Spleen (tissue), 11 donors: Measurements from ENCODE around the gene VEGFC. TPM values are rescaled to one million over a fixed set of nuclear protein-coding genes. Genes with fewer than 3 reads are reported as not detected.

Source experiments
- DNase-seq: peaks from one replicate; pipeline ENCODE4 v3.0.0-alpha.2; 2020
- H3K27ac ChIP-seq, 8 donors: fragments of 200-600 bp; sonication (generic) in 7 of 8; 1 replicate in 4 of 8; 2 replicates in 4 of 8; pipeline versions ENCODE4 v1.5.0 to v1.8.0; 2016 to 2021; ENCODE audit warnings: inconsistent platforms in 4 of 8, mild to moderate bottlenecking in 4 of 8, moderate library complexity in 1 of 8
- H3K27me3 ChIP-seq, 7 donors: fragments of 200-600 bp; sonication (generic) in 6 of 7; replicated peaks in 1 of 7; 1 replicate in 4 of 7; 2 replicates in 3 of 7; pipeline versions ENCODE4 v1.5.0 to v1.8.0; 2016 to 2021; ENCODE audit warnings: inconsistent platforms in 3 of 7, mild to moderate bottlenecking in 1 of 7
- H3K36me3 ChIP-seq, 6 donors: fragments of 200-600 bp; sonication (generic) in 5 of 6; 1 replicate in 4 of 6; 2 replicates in 2 of 6; pipeline versions ENCODE4 v1.5.0 to v1.8.0; 2016 to 2021; ENCODE audit warnings: inconsistent platforms in 2 of 6
- H3K4me1 ChIP-seq, 6 donors: fragments of 200-600 bp; sonication (generic) in 5 of 6; 1 replicate in 3 of 6; 2 replicates in 3 of 6; pipeline versions ENCODE4 v1.5.0 to v1.8.0; 2016 to 2021; ENCODE audit warnings: inconsistent platforms in 3 of 6
- H3K4me3 ChIP-seq, 8 donors: fragments of 200-600 bp; sonication (generic) in 7 of 8; 1 replicate in 4 of 8; 2 replicates in 4 of 8; pipeline versions ENCODE4 v1.5.0 to v1.8.0; 2016 to 2021; ENCODE audit warnings: inconsistent platforms in 4 of 8, mild to moderate bottlenecking in 4 of 8, moderate library complexity in 2 of 8
- H3K9me3 ChIP-seq, 8 donors: fragments of 200-600 bp; sonication (generic) in 7 of 8; 1 replicate in 4 of 8; 2 replicates in 4 of 8; pipeline versions ENCODE4 v1.5.0 to v1.8.0; 2016 to 2021; ENCODE audit warnings: inconsistent platforms in 4 of 8
- CTCF ChIP-seq, 11 experiments: fragments of 200-600 bp in 7 of 11; fragments of 450-650 bp in 4 of 11; sonication (generic) in 4 of 11; IDR thresholded peaks in 8 of 11; conservative IDR thresholded peaks in 3 of 11; 1 replicate in 7 of 11; 2 replicates in 4 of 11; pipeline versions ENCODE4 v1.4.0 to v1.8.0; 2016 to 2021; ENCODE audit warnings: antibody characterized with exemption in 11 of 11, inconsistent platforms in 4 of 11, mild to moderate bottlenecking in 1 of 11
- POLR2A ChIP-seq, 3 donors: fragments of 450-650 bp; IDR thresholded peaks; one replicate each; pipeline ENCODE4 v1.5.1; 2017; ENCODE audit warnings: antibody characterized with exemption in 3 of 3, mild to moderate bottlenecking in 1 of 3
- POLR2AphosphoS5 ChIP-seq, 3 donors: sonication (generic); formaldehyde crosslinking; IDR thresholded peaks; one replicate each; pipeline ENCODE4 v1.5.1; 2017; ENCODE audit warnings: antibody characterized with exemption in 3 of 3
- WGBS, 5 donors: extraction: QIAGEN DNeasy Blood & Tissue Kit in 3 of 5; methylation state at CpG; one replicate each; pipeline versions ENCODE4 v1.1.5 to v1.1.7; 2013 to 2018; 5-methylcytosine and 5-hydroxymethylcytosine counted together
- intact Hi-C: fragments of 100-400 bp; cut with DNase I; formaldehyde crosslinking; loops from one replicate; pipeline ENCODE4 v1.15.0; 2023; ENCODE audit warnings: low total_unique reads
- polyA plus RNA-seq, 3 donors: library from polyadenylated mRNA; stranded (reverse); fragments of 200-250 nt; gene quantifications; one replicate each; pipeline ENCODE4 v1.2.1, GENCODE V29; 2013
- total RNA-seq, 7 donors: library from RNA; depleted of rRNA in 3 of 7; stranded (reverse); fragments of >200 nt in 3 of 7; fragmentation: NEBNext Ultra II Directional in 4 of 7; extraction: Animal tissue kit (Norgen Biotek cat#: 25700) in 4 of 7; gene quantifications; one replicate each; pipeline versions ENCODE4 v1.1.0 to v1.2.1, GENCODE V29; 2016 to 2021
- donor health status: healthy with polysubstance abuse.
- donor health status: DM: no; HTN: no; CAD: no; lungs with moderate emphysema.
- donor health status: DM: no; HTN: no; CAD: no.
- donor health status: Bipolar disorder and iron deficiency.
- donor health status: healthy.
- donor health status: DM: no; HTN: no; CAD: no.
- donor health status: DM: yes; HTN: yes; CAD: no.

Gene VEGFC
- total and polyA plus RNA-seq, 10 donors: 3.3 to 11.6 (median 4.6) TPM

GRCh38 chr4:176745902-176746301 is 46.8 kb downstream of the VEGFC start:
- no peak for DNase-seq
- TF ChIP-seq CTCF (IDR thresholded peaks at IDR 0.05 in 8 of 11, conservative IDR thresholded peaks at IDR 0.05 in 3 of 11) (no peak), POLR2A (IDR thresholded peaks at IDR 0.05) (no peak), POLR2AphosphoS5 (IDR thresholded peaks at IDR 0.05) (no peak)
- H3K4me1 ChIP-seq: no peaks in the 10 kb centered on the region
- no peaks in the 10 kb centered on the region for H3K27me3 ChIP-seq
- H3K36me3 ChIP-seq: no peaks in the 10 kb centered on the region
- intact Hi-C loops: no loop called here
- H3K4me3 ChIP-seq: no peak overlapping the region
- no peaks in the 10 kb centered on the region for H3K9me3 ChIP-seq
- H3K27ac ChIP-seq: no peak overlapping the region

DNA sequence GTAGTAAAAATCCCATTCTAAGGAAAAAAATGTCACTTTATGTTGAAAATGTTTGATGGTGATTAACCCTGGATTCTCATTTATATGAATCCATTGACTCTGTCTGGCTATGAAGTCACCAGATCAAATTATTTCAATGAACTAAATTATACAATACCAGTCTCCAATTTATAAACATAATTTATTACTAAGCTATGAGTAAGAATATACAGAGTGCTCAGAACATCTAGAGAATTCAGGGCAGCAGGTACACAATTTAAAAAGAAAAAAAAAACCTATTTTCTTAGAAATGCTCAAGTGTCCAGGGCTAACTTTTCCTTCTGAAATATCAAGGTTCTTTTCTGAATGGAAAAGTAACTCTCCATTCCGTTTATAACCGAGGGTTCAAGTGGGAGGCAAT is 48.6 kb downstream of the VEGFC start:
- no peaks in the 10 kb centered on the region for H3K27me3 ChIP-seq
- no peak for DNase-seq
- 85 to 94% (median 89%) methylated on average over 2 of the region's 2 CpGs for WGBS, 5 donors
- H3K9me3 ChIP-seq: no peaks in the 10 kb centered on the region
- no peak overlapping the region for H3K27ac ChIP-seq
- H3K36me3 ChIP-seq: no peaks in the 10 kb centered on the region
- no peak overlapping the region for H3K4me3 ChIP-seq
- H3K4me1 ChIP-seq: no peaks in the 10 kb centered on the region
- TF ChIP-seq CTCF (IDR thresholded peaks at IDR 0.05 in 8 of 11, conservative IDR thresholded peaks at IDR 0.05 in 3 of 11) (no peak), POLR2AphosphoS5 (IDR thresholded peaks at IDR 0.05) (no peak), POLR2A (IDR thresholded peaks at IDR 0.05) (no peak)
- intact Hi-C loops: no loop called here

DNA sequence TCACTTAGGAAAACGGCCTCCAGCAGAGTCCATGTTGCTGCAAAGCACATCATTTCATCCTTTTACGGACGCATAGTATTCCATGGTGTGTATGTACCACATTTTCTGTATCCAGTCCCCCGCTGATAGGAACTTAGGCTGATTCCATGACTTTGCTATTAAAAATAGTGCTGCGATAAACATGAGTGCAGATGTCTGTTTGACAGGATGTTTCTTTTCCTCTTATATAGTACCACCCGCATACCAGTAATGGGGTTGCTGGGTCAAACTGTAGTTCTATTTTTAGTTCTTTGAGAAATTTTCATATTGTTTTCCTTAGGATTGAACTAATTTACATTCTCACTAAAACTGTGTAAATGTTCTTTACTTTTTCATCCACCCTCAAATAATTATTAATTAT is 50.5 kb downstream of the VEGFC start:
- DNase-seq: no peak
- no peaks in the 10 kb centered on the region for H3K36me3 ChIP-seq
- no peak overlapping the region for H3K27ac ChIP-seq
- intact Hi-C loops: no loop called here
- H3K4me1 ChIP-seq: no peaks in the 10 kb centered on the region
- TF ChIP-seq POLR2A (IDR thresholded peaks at IDR 0.05) (no peak), CTCF (IDR thresholded peaks at IDR 0.05 in 8 of 11, conservative IDR thresholded peaks at IDR 0.05 in 3 of 11) (no peak), POLR2AphosphoS5 (IDR thresholded peaks at IDR 0.05) (no peak)
- 68 to 81% (median 75%) methylated on average over 6 of the region's 6 CpGs for WGBS, 5 donors
- no peaks in the 10 kb centered on the region for H3K9me3 ChIP-seq
- no peak overlapping the region for H3K4me3 ChIP-seq
- H3K27me3 ChIP-seq: no peaks in the 10 kb centered on the region

DNA sequence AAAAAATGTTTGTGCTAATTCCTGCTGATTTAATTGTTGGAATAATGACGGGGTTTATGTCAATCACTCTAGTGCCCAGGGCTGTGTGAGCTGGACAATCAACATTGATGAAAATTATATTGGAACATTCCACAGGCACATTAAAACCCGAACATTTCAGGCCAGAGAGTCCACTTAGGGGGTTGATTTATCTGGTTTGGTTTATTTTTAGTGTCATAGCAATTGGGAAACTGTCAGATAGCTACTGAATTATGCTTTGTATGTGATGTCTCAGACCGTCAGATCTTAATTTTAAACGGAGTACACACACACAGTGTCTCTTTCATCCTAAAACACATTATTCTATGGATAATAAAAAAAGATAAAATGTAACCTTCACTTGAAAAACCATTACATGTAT is 51.5 kb downstream of the VEGFC start:
- 60 to 73% (median 73%) methylated on average over 4 of the region's 4 CpGs for WGBS, 5 donors
- no peak for TF ChIP-seq POLR2A (IDR thresholded peaks at IDR 0.05)
- TF ChIP-seq CTCF (IDR thresholded peaks at IDR 0.05 in 8 of 11, conservative IDR thresholded peaks at IDR 0.05 in 3 of 11): no peak
- no peak for TF ChIP-seq POLR2AphosphoS5 (IDR thresholded peaks at IDR 0.05)
- Histone ChIP-seq H3K27ac (no peak overlapping the region), H3K9me3 (no peaks in the 10 kb centered on the region), H3K27me3 (no peaks in the 10 kb centered on the region), H3K36me3 (no peaks in the 10 kb centered on the region), H3K4me3 (no peak overlapping the region), H3K4me1 (no peaks in the 10 kb centered on the region)
- intact Hi-C loops: no loop called here
- no peak for DNase-seq
